Heart left ventricle (tissue), 16 donors: ENCODE results near the gene MZB1. TPM values are rescaled to one million over a fixed set of nuclear protein-coding genes. Genes with fewer than 3 reads are reported as not detected.

Experiments
- ATAC-seq, 4 donors: fragments of 200-7000 bp; cut with Tn5 transposase; one replicate each; pipeline ENCODE4 v1.9.1; 2020 to 2022; ENCODE audit warnings: moderate library complexity in 4 of 4, mild to moderate bottlenecking in 3 of 4, moderate number of reproducible peaks in 1 of 4
- DNase-seq, 5 donors: peaks; one replicate each; pipeline ENCODE4 v3.0.0-alpha.2; 2020
- H3K27ac ChIP-seq, 12 donors: fragments of 200-600 bp; sonication (generic) in 4 of 12; one replicate each; pipeline versions ENCODE4 v1.5.0 to v1.8.0; 2016 to 2022; ENCODE audit warnings: mild to moderate bottlenecking in 2 of 12
- H3K27me3 ChIP-seq, 9 donors: fragments of 200-600 bp; sonication (generic) in 2 of 9; one replicate each; pipeline versions ENCODE4 v1.5.1 to v1.8.0; 2016 to 2022; ENCODE audit warnings: mild to moderate bottlenecking in 3 of 9
- H3K36me3 ChIP-seq, 9 donors: fragments of 200-600 bp; sonication (generic) in 2 of 9; one replicate each; pipeline versions ENCODE4 v1.5.0 to v1.8.0; 2018 to 2022; ENCODE audit warnings: mild to moderate bottlenecking in 2 of 9
- H3K4me1 ChIP-seq, 12 donors: fragments of 200-600 bp; sonication (generic) in 4 of 12; one replicate each; pipeline versions ENCODE4 v1.5.0 to v1.8.0; 2016 to 2022; ENCODE audit warnings: mild to moderate bottlenecking in 3 of 12
- H3K4me3 ChIP-seq, 12 donors: fragments of 200-600 bp; sonication (generic) in 4 of 12; one replicate each; pipeline versions ENCODE4 v1.5.0 to v1.8.0; 2017 to 2022; ENCODE audit warnings: mild to moderate bottlenecking in 9 of 12, moderate library complexity in 4 of 12
- H3K9me3 ChIP-seq, 12 donors: fragments of 200-600 bp; sonication (generic) in 4 of 12; one replicate each; pipeline versions ENCODE4 v1.5.0 to v1.8.0; 2016 to 2022; ENCODE audit warnings: mild to moderate bottlenecking in 1 of 12
- CTCF ChIP-seq, 12 donors: fragments of 200-600 bp; sonication (generic) in 4 of 12; IDR thresholded peaks; one replicate each; pipeline versions ENCODE4 v1.5.0 to v1.8.0; 2018 to 2022; ENCODE audit warnings: antibody characterized with exemption in 12 of 12, mild to moderate bottlenecking in 5 of 12
- POLR2A ChIP-seq, 2 donors: fragments of 450-650 bp; IDR thresholded peaks; one replicate each; pipeline ENCODE4 v1.6.1; 2017; ENCODE audit warnings: antibody characterized with exemption in 2 of 2, mild to moderate bottlenecking in 2 of 2, moderate library complexity in 2 of 2
- WGBS, 4 donors: extraction: QIAGEN DNeasy Blood & Tissue Kit in 2 of 4; methylation state at CpG; one replicate each; pipeline versions ENCODE4 v1.1.5 to v1.1.7; 2013 to 2018; 5-methylcytosine and 5-hydroxymethylcytosine counted together
- intact Hi-C, 10 donors: fragments of 100-400 bp; cut with DNase I; formaldehyde crosslinking; loops; one replicate each; pipeline versions ENCODE4 v1.11.1 to v1.14.2; 2022
- polyA plus RNA-seq, 2 donors: library from polyadenylated mRNA; stranded (reverse); fragments of 200-250 nt; gene quantifications; one replicate each; pipeline ENCODE4 v1.2.3, GENCODE V29; 2013
- total RNA-seq, 9 donors: library from RNA; depleted of rRNA in 2 of 9; stranded (reverse); fragments of >200 nt in 2 of 9; fragmentation: NEBNext Ultra II Directional in 3 of 9; extraction: Animal tissue kit (Norgen Biotek cat#: 25700) in 3 of 9; gene quantifications; one replicate each; pipeline versions ENCODE4 v1.1.0 to v1.2.4, GENCODE V29; 2016 to 2023
- donor health status: ischemic (EF 13 %, LVEDD 7.1; RV severe dilation, severe dysfunction).
- donor health status: healthy with polysubstance abuse.
- donor health status: DM: no; HTN: yes; CAD: no.
- donor health status: DM: no; HTN: no; CAD: no.
- donor health status: ischemic (EF 25% LVEDD 6.9; RV normal size, moderate dysfunction).
- donor health status: ischemic (EF 25% LVEDD 5.7; RV mildly dilated, moderate dysfunction).
- donor health status: healthy.
- donor health status: DM: yes; HTN: yes; CAD: no.
- donor health status: ischemic (EF 35%, LVEDD 5.7; RV mildly dilated, moderate dysfunction).
- donor health status: nonischemic (EF 11% LVEDD 7.7; RV severe dilation, severe dysfunction).
- donor health status: DM: yes; HTN: yes; CAD: no.
- donor health status: PGD.
- donor health status: ischemic (EF 29% LVEDD 5.4; RV normal size, mild dysfunction).
- donor health status: nonischemic (EF 23%, LVEDD 6.1; RV moderate dilation, normal function).

The MZB1 gene
- total and polyA plus RNA-seq, 11 donors: 0.31 to 5.2 (median 0.81) TPM; not detected in 2

GRCh38 chr5:139435676-139436075, 46.0 kb upstream of the MZB1 start:
- ATAC-seq (no peak), DNase-seq (no peak)
- H3K27me3 ChIP-seq: no peaks in the 10 kb centered on the region
- H3K27ac ChIP-seq: no peak overlapping the region
- WGBS, 4 donors: 94 to 100% (median 98%) methylated on average over 3 of the region's 3 CpGs
- peaks cover 0 to 69% (median 45%) of the 10 kb centered on the region in 9 donors for H3K36me3 ChIP-seq
- intact Hi-C loops: loop anchor here in 4 of 10 donors (5.0 to 10.0 kb wide), 3 partner anchors 49 to 82 kb away; partner anchors contain the start of gene STING1 (in 2 of the 4)
- no peak overlapping the region for H3K4me3 ChIP-seq
- TF ChIP-seq CTCF (IDR thresholded peaks at IDR 0.05) (no peak), POLR2A (IDR thresholded peaks at IDR 0.05) (no peak)
- H3K4me1 ChIP-seq: peaks cover 0 to 15% (median 13%) of the 10 kb centered on the region in 12 donors
- H3K9me3 ChIP-seq: no peaks in the 10 kb centered on the region

GRCh38 chr5:139431706-139432105, 42.0 kb upstream of the MZB1 start:
- intact Hi-C loops: loop anchor here in 2 of 10 donors (10.0 kb wide), 1 partner anchor 53 kb away; the partner anchor contains the start of gene STING1 (in 2 of the 2)
- 84 to 90% (median 87%) methylated on average over 1 of the region's 1 CpG for WGBS, 4 donors

GRCh38 chr5:139430015-139430414, 40.3 kb upstream of the MZB1 start:
- H3K27me3 ChIP-seq: no peaks in the 10 kb centered on the region
- intact Hi-C loops: loop anchor here in 2 of 10 donors (10.0 kb wide), 1 partner anchor 55 kb away; the partner anchor contains the start of gene STING1 (in 2 of the 2)
- TF ChIP-seq POLR2A (IDR thresholded peaks at IDR 0.05) (no peak), CTCF (IDR thresholded peaks at IDR 0.05) (no peak)
- no peak overlapping the region for H3K27ac ChIP-seq
- WGBS, 4 donors: 80 to 84% (median 81%) methylated on average over 2 of the region's 2 CpGs
- ATAC-seq (no peak), DNase-seq (no peak)
- H3K4me1 ChIP-seq: no peaks in the 10 kb centered on the region
- H3K36me3 ChIP-seq: peaks cover 0 to 100% (median 83%) of the 10 kb centered on the region in 9 donors
- no peak overlapping the region for H3K4me3 ChIP-seq
- H3K9me3 ChIP-seq: no peaks in the 10 kb centered on the region

More at GRCh38 chr5:139431706-139432105, 42.0 kb upstream of the MZB1 start:
- ATAC-seq (no peak), DNase-seq (no peak)
- no peak overlapping the region for H3K27ac ChIP-seq
- H3K4me1 ChIP-seq: no peaks in the 10 kb centered on the region
- no peaks in the 10 kb centered on the region for H3K27me3 ChIP-seq
- H3K9me3 ChIP-seq: no peaks in the 10 kb centered on the region
- TF ChIP-seq CTCF (IDR thresholded peaks at IDR 0.05) (no peak), POLR2A (IDR thresholded peaks at IDR 0.05) (no peak)
- no peak overlapping the region for H3K4me3 ChIP-seq
- peaks cover 0 to 100% (median 71%) of the 10 kb centered on the region in 9 donors for H3K36me3 ChIP-seq

- ATAC-seq: no peak
- Histone ChIP-seq H3K9me3 (no peaks in the 10 kb centered on the region), H3K27ac (no peak overlapping the region), H3K27me3 (no peaks in the 10 kb centered on the region), H3K4me1 (peaks cover 0 to 8% (median 0%) of the 10 kb centered on the region in 12 donors), H3K36me3 (peaks cover 0 to 91% (median 76%) of the 10 kb centered on the region in 9 donors), H3K4me3 (no peak overlapping the region)
- intact Hi-C loops: loop anchor here in 4 of 10 donors (5.0 to 10.0 kb wide), 2 partner anchors 196 to 338 kb away; no protein-coding TSS in a partner anchor
- TF ChIP-seq POLR2A (IDR thresholded peaks at IDR 0.05): no peak
- no peak for TF ChIP-seq CTCF (IDR thresholded peaks at IDR 0.05)
- DNase-seq: no peak
- WGBS, 4 donors: 65 to 86% (median 79%) methylated on average over 8 of the region's 8 CpGs
Measured at GRCh38 chr5:139426203-139426885, 36.6 kb upstream of the MZB1 start.
